ENCODE results near the gene ZNF764.

ZNF764 gene

GRCh38 chr16:30532285-30533145 lies 25.7 kb downstream of the ZNF764 start:
- H3K4me3 ChIP-seq = no peak overlapping the region
- H4K20me1 ChIP-seq = no peaks in the 10 kb centered on the region
- no peaks in the 10 kb centered on the region for H3K9me3 ChIP-seq (replicated peaks in 1 of 11)
- H3K36me3 ChIP-seq = peaks cover 20 to 30% (median 27%) of the 10 kb centered on the region in 11 experiments
- no peaks in the 10 kb centered on the region for H3K27me3 ChIP-seq
- peaks cover 51 to 81% (median 68%) of the 10 kb centered on the region in 10 experiments for H3K4me1 ChIP-seq
- H3K27ac ChIP-seq = peak overlapping the region in 1 of 11 experiments; percentile 23; a peak in 1 of 22 replicates
- TF ChIP-seq Cebpa-rat (IDR thresholded peaks at IDR 0.05) = no peak
- peak overlapping the region in 9 of 11 experiments; percentile 83 to 96 (median 93); a peak in 11 of 22 replicates for H3K4me2 ChIP-seq
- H3K9ac ChIP-seq = peak overlapping the region in 5 of 11 experiments; percentile 3 to 97 (median 20); a peak in 5 of 22 replicates

- Histone ChIP-seq H3K4me1 (peaks cover 43 to 71% (median 58%) of the 10 kb centered on the region in 10 experiments), H3K36me3 (peaks cover 20 to 33% (median 27%) of the 10 kb centered on the region in 11 experiments), H3K4me2 (peak overlapping the region in 4 of 11 experiments; percentile 5 to 96 (median 92); a peak in 6 of 22 replicates), H3K9me3 (replicated peaks in 1 of 11) (no peaks in the 10 kb centered on the region), H3K27ac (0 out of 22 replicates have a peak overlapping the region, but pooled peaks of 1 of the 11 experiments have one; percentile 2), H3K27me3 (no peaks in the 10 kb centered on the region), H3K4me3 (no peak overlapping the region), H4K20me1 (peaks cover 0 to 2% (median 0%) of the 10 kb centered on the region in 11 experiments; a peak in 3 of 22 replicates), H3K9ac (peak overlapping the region in 6 of 11 experiments; percentile 0 to 38 (median 21); a peak in 5 of 22 replicates)
- TF ChIP-seq Cebpa-rat (IDR thresholded peaks at IDR 0.05) = no peak
Observed at GRCh38 chr16:30530163-30531037, 27.8 kb downstream of the ZNF764 start.

- Histone ChIP-seq H3K27ac (peak overlapping the region in 9 of 11 experiments; percentile 48 to 99 (median 98); a peak in 13 of 22 replicates), H3K9ac (peak overlapping the region in 6 of 11 experiments; percentile 62 to 99 (median 97); a peak in 6 of 22 replicates), H3K27me3 (no peaks in the 10 kb centered on the region), H3K9me3 (replicated peaks in 1 of 11) (no peaks in the 10 kb centered on the region), H4K20me1 (peaks cover 0 to 16% (median 0%) of the 10 kb centered on the region in 11 experiments; a peak in 5 of 22 replicates), H3K4me3 (no peak overlapping the region), H3K4me1 (peaks cover 51 to 83% (median 69%) of the 10 kb centered on the region in 10 experiments), H3K36me3 (peaks cover 33 to 46% (median 39%) of the 10 kb centered on the region in 11 experiments), H3K4me2 (peak overlapping the region; percentile 80 to 97 (median 89); a peak in 21 of 22 replicates)
- TF ChIP-seq Cebpa-rat (IDR thresholded peaks at IDR 0.05) = no peak
Observed at GRCh38 chr16:30528799-30529457, 29.2 kb downstream of the ZNF764 start.

DNA sequence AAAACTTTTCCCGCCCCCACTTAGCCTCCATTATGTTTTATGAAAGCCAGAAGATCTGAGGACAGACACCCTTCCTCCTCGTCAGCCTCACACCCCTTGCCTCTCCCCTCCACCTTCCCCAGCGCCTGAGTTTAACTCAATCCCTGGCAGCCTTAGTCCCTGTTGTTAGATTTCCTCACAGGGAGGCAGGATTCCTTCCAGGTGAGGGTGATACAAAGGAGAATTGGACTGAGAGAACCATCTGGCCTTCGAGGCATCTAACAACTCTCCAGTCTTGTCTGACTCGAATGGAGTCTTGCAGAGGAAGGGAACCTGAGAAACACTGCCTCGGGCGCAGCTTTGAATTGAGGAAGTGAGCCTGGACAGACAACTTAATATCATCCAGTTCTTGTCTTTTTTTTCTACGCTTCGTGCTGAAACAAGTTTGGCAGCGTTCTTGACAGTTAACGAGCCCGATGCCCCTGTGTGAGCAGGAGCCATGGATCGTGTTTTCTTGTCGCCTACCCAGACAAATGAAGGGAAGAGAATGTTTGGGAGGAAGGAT lies 30.5 kb downstream of the ZNF764 start:
- H3K27ac ChIP-seq = peak overlapping the region; percentile 48 to 99 (median 98)
- no peak for TF ChIP-seq Cebpa-rat (IDR thresholded peaks at IDR 0.05)
- peak overlapping the region; percentile 80 to 97 (median 89) for H3K4me2 ChIP-seq
- H3K27me3 ChIP-seq = no peaks in the 10 kb centered on the region
- peaks cover 43 to 80% (median 57%) of the 10 kb centered on the region in 10 experiments for H3K4me1 ChIP-seq
- peak overlapping the region; percentile 62 to 99 (median 97) for H3K9ac ChIP-seq
- H3K36me3 ChIP-seq = peaks cover 29 to 42% (median 35%) of the 10 kb centered on the region in 11 experiments
- peaks cover 0 to 29% (median 0%) of the 10 kb centered on the region in 11 experiments; a peak in 9 of 22 replicates for H4K20me1 ChIP-seq
- H3K9me3 ChIP-seq (replicated peaks in 1 of 11) = no peaks in the 10 kb centered on the region
- H3K4me3 ChIP-seq = peak overlapping the region; percentile 79 to 95 (median 86); a peak in 19 of 20 replicates

GRCh38 chr16:30526823-30527634 lies 31.1 kb downstream of the ZNF764 start:
- Histone ChIP-seq H3K27ac (peak overlapping the region; percentile 93 to 99 (median 98)), H4K20me1 (peaks cover 0 to 35% (median 4%) of the 10 kb centered on the region in 11 experiments; a peak in 10 of 22 replicates), H3K4me1 (peaks cover 50 to 82% (median 60%) of the 10 kb centered on the region in 10 experiments), H3K36me3 (peaks cover 23 to 35% (median 29%) of the 10 kb centered on the region in 11 experiments), H3K27me3 (no peaks in the 10 kb centered on the region), H3K4me3 (peak overlapping the region; percentile 79 to 95 (median 86)), H3K9me3 (replicated peaks in 1 of 11) (no peaks in the 10 kb centered on the region), H3K4me2 (peak overlapping the region; percentile 80 to 97 (median 89)), H3K9ac (peak overlapping the region; percentile 89 to 99 (median 97))
- no peak for TF ChIP-seq Cebpa-rat (IDR thresholded peaks at IDR 0.05)

DNA sequence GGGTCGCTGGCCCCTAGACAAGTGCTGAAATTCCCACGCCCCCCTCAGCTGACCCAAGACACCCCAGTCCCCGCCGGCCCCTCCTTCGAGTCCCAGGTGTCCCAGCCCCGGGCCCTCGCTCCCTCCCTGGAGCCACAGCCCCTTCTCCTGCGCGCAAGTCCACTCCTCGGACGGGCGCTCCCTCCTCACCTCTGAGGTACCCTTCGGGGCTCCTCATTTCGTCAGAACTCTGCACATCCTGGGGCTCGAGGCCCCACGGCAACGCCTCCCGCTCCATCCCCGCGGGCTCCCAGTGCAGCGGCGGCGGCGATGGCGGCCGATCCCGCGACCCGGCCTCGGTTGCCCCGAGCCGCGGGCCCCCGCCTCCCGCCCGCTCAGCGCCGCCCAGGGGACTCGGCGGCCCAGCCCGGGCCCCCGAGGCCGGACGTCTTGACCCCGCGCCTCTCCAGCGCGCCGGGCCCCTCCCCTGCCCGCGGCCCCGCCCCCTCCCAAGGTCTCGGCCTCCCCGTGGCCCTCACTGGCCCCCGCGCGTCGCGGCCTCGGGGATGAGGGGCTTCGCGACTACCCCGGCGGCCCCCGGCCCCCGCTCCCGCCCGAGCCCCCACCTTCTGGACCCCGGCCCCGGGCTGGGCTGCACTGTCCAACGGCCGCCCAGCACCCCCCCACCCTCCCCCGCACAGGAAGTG lies 31.9 kb downstream of the ZNF764 start, which contains the start of gene ZNF768:
ZNF768 (minus strand) TSS at position 430 of the 686 bp plus-strand sequence; CDS start at position 277, 153 bp downstream.
- Histone ChIP-seq H3K9ac (peak within 1 kb of the TSS; percentile 89 to 99 (median 97)), H3K4me2 (peak within 1 kb of the TSS; percentile 87 to 97 (median 94)), H3K4me1 (peaks cover 53 to 80% (median 62%) of the 10 kb centered on the region in 10 experiments), H3K4me3 (peak within 1 kb of the TSS; percentile 79 to 95 (median 86)), H3K36me3 (peaks cover 21 to 30% (median 27%) of the 10 kb centered on the region in 11 experiments), H4K20me1 (peaks cover 0 to 43% (median 8%) of the 10 kb centered on the region in 11 experiments; a peak in 10 of 22 replicates), H3K9me3 (replicated peaks in 1 of 11) (no peaks in the 10 kb centered on the region), H3K27ac (peak within 1 kb of the TSS; percentile 93 to 99 (median 98)), H3K27me3 (no peaks in the 10 kb centered on the region)
- no peak for TF ChIP-seq Cebpa-rat (IDR thresholded peaks at IDR 0.05)
